Endothelial cell (in vitro differentiated cells): ENCODE measurements around the gene MAD1L1. TPM values are rescaled to one million over a fixed set of nuclear protein-coding genes. Genes with fewer than 3 reads are reported as not detected.
A peak's percentile ranks its signal among the peaks of the same experiment; 100 is the strongest.

Source experiments
- DNase-seq: peaks from one replicate; pipeline ENCODE4 v3.0.0; 2021; ENCODE audit warnings: low spot score
- H3K27ac Mint-ChIP-seq: one replicate; pipeline ENCODE4 v1.8.0; 2021; ENCODE audit warnings: mixed read lengths, inconsistent platforms; ENCODE audit not compliant: unreplicated experiment
- H3K27me3 Mint-ChIP-seq: one replicate; pipeline ENCODE4 v1.8.0; 2021; ENCODE audit warnings: mild to moderate bottlenecking, moderate library complexity, mixed read lengths, inconsistent platforms; ENCODE audit not compliant: unreplicated experiment
- H3K36me3 Mint-ChIP-seq: one replicate; pipeline ENCODE4 v1.8.0; 2021; ENCODE audit warnings: mild to moderate bottlenecking, low read depth, mixed read lengths, inconsistent platforms; ENCODE audit not compliant: unreplicated experiment
- H3K4me1 Mint-ChIP-seq: one replicate; pipeline ENCODE4 v1.8.0; 2021; ENCODE audit warnings: mild to moderate bottlenecking, mixed read lengths, inconsistent platforms; ENCODE audit not compliant: unreplicated experiment
- H3K4me3 Mint-ChIP-seq: one replicate; pipeline ENCODE4 v1.8.0; 2021; ENCODE audit warnings: mild to moderate bottlenecking, mixed read lengths, inconsistent platforms; ENCODE audit not compliant: unreplicated experiment
- H3K9me3 Mint-ChIP-seq: one replicate; pipeline ENCODE4 v1.8.0; 2021; ENCODE audit warnings: mixed read lengths, inconsistent platforms; ENCODE audit not compliant: unreplicated experiment
- total RNA-seq: library from RNA; stranded (reverse); fragmentation: NEBNext Ultra II Directional; extraction: Animal tissue kit (Norgen Biotek cat#: 25700); gene quantifications from one replicate; pipeline ENCODE4 v1.2.1, GENCODE V29; 2021; ENCODE audit not compliant: unreplicated experiment
- TF ChIP-seq, protein P1 (sequence below): fragments of 200-600 bp; sonication (generic); IDR thresholded peaks from one replicate; pipeline ENCODE4 v1.5.0; 2021; ENCODE audit warnings: antibody characterized with exemption; ENCODE audit not compliant: unreplicated experiment

The MAD1L1 gene
- total RNA-seq, 1 donor from 2014 or later = 43.3 TPM

DNA sequence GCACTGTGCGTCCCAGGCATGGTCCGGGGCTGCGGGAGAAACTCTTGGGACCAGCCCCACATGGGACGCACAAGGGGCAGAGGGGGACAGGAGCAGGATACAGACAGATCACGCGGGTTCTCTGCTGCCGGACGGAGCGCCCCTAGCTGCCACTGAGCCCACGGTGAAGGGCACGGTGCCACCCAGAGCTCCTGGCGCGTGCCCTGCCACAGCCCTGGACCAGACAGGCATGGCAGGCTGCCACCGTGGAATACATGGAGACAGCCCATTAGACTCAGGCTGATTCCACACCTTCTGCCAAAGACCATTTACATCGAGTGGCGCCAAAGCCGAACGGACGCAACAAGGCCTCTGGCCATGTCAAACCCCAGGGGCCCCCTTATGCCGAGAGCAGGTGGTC, 90.4 kb downstream of the MAD1L1 start:
- DNase-seq = no peak
- no peak overlapping the region for H3K27ac Mint-ChIP-seq
- H3K36me3 Mint-ChIP-seq = peaks cover 23% of the 10 kb centered on the region
- H3K9me3 Mint-ChIP-seq = no peaks in the 10 kb centered on the region
- H3K27me3 Mint-ChIP-seq = peaks cover 13% of the 10 kb centered on the region
- no peak overlapping the region for H3K4me3 Mint-ChIP-seq
- TF ChIP-seq, protein P1, sequence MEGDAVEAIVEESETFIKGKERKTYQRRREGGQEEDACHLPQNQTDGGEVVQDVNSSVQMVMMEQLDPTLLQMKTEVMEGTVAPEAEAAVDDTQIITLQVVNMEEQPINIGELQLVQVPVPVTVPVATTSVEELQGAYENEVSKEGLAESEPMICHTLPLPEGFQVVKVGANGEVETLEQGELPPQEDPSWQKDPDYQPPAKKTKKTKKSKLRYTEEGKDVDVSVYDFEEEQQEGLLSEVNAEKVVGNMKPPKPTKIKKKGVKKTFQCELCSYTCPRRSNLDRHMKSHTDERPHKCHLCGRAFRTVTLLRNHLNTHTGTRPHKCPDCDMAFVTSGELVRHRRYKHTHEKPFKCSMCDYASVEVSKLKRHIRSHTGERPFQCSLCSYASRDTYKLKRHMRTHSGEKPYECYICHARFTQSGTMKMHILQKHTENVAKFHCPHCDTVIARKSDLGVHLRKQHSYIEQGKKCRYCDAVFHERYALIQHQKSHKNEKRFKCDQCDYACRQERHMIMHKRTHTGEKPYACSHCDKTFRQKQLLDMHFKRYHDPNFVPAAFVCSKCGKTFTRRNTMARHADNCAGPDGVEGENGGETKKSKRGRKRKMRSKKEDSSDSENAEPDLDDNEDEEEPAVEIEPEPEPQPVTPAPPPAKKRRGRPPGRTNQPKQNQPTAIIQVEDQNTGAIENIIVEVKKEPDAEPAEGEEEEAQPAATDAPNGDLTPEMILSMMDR = no peak
- no peaks in the 10 kb centered on the region for H3K4me1 Mint-ChIP-seq

DNA sequence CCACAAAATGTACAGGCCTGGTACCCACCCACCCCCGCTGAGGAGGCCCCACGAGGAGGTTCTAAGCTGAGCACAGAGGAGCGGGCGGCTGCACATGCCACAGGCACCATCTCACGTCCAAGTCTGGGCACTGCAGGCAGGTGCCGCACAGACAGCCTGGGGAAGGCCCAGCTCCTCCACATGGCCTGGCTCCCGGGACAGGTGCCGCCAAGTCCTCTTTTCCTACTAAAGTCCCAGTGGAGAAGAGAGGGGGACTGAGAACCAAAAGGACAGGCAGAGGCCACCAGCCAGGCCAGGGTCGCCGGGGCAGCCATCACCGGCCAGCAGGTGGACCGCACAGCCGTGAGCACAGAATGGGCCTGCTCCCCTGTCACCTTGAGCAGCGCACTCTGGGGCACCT, 91.1 kb downstream of the MAD1L1 start:
- Mint-ChIP-seq H3K4me1 (no peaks in the 10 kb centered on the region), H3K36me3 (peaks cover 28% of the 10 kb centered on the region), H3K9me3 (no peaks in the 10 kb centered on the region), H3K27me3 (peaks cover 14% of the 10 kb centered on the region), H3K4me3 (no peak overlapping the region), H3K27ac (no peak overlapping the region)
- TF ChIP-seq, protein P1 = no peak
- DNase-seq = no peak

DNA sequence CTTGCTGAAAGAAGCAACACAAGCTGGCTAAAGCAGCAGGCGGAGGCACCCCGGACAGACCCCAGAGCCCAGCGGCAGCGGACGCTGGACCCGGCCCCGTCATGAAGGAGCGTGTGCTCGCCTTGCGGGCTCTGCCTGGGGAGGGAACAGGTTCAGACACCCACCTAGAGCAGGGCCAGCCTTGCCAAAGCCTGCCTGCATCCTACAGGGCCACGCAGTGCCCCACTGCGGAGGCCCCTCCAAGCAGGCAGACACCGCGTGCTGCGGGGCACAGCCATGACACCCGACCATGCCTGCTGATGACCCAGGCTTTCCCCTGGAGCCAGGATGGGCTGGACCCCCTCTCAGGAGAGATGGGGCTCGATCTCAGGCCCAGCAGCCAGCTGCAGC, 91.7 kb downstream of the MAD1L1 start:
- Mint-ChIP-seq H3K4me3 (no peak overlapping the region), H3K9me3 (no peaks in the 10 kb centered on the region), H3K36me3 (peaks cover 28% of the 10 kb centered on the region), H3K27me3 (peaks cover 14% of the 10 kb centered on the region), H3K27ac (no peak overlapping the region), H3K4me1 (no peaks in the 10 kb centered on the region)
- DNase-seq = no peak
- TF ChIP-seq, protein P1 = no peak

DNA sequence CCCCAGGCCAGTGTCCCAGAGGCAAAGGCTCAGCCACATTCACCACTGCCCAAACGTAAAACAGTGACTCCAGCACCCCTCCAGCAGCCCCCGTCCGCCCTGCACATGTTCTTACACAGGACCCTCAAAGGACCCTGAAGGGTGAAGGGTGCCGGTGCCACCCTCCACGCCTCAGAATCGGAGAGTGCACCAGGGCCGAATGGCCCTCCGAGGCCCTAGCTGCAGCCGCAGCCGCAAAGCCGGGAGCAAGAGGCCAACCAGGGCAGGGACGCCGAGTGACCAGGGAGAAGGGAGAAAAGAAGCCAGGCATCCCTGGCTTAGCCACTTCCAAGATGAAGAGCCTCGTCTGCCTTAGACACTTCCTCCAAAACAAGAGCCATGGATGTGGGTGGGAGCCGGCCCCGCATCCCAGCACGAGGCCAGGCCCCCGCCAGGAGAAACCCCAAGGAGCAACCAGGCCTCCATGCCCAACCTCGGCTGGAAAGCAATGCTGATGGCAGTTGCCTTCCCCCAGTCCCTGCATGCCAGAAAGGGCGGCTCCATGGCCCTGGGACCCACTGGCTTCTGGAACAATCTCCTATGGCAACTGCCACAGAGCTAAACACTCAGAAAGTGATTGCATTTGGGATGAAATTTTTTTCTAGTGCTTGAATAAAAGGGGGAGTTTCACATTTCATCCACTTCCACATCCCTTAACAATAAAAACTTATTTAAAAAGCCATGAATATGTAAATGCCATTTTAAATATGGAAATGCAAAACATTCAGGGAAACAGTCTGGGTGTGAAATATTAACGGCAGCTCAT, 92.3 kb downstream of the MAD1L1 start:
- Mint-ChIP-seq H3K27ac (peak overlapping the region; percentile 13), H3K9me3 (no peaks in the 10 kb centered on the region), H3K36me3 (peaks cover 30% of the 10 kb centered on the region), H3K4me3 (no peak overlapping the region), H3K27me3 (peaks cover 14% of the 10 kb centered on the region), H3K4me1 (no peaks in the 10 kb centered on the region)
- DNase-seq = no peak
- TF ChIP-seq, protein P1 = no peak

DNA sequence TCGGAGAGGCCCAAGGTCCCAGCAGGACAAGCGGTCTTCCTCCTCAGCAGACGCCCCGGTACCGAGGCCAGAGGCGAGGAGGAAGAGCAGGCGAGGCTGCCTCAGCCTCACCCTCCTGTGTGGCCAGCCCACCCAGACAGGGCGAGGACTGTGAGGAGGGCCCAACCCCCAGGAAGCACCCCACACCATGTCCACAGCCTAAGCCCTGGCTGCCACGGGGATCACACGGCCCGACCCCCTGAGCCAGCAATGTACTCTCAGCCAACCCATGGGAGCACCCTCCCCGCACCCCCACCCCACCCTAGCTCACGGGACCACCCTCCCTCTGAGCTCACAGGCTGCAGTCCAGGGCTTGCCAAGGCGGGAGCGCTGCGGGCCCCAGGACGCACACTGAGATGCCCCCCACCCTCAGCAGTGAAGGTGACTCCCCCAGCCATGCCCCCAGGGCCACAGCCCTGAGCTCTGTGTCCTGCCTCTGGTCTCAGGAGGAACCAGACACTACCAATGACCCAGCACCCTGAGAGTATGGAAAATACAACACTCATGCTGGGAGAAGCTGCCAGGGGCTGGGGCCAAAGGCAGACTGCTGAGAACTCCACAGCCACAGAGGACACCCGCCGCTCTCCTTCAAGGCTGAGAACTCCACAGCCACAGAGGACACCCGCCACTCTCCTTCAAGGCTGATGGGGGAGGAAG, 93.6 kb downstream of the MAD1L1 start:
- H3K9me3 Mint-ChIP-seq = no peaks in the 10 kb centered on the region
- no peak overlapping the region for H3K4me3 Mint-ChIP-seq
- peaks cover 30% of the 10 kb centered on the region for H3K36me3 Mint-ChIP-seq
- TF ChIP-seq, protein P1 = no peak
- no peak for DNase-seq
- H3K27ac Mint-ChIP-seq = no peak overlapping the region
- peaks cover 11% of the 10 kb centered on the region for H3K27me3 Mint-ChIP-seq
- H3K4me1 Mint-ChIP-seq = no peaks in the 10 kb centered on the region
